ENCODE measurements around the gene PTH1R. TPM values are rescaled to one million over a fixed set of nuclear protein-coding genes. Genes with fewer than 3 reads are reported as not detected.

The PTH1R gene
- total RNA-seq, 1 experiment from 2014 or later: 0.32 TPM

GRCh38 chr3:46916799-46917198 lies 39.3 kb downstream of the PTH1R start:
- H3K36me3 ChIP-seq (ENCODE audit: control insufficient read depth in 1 of 2, insufficient read depth in 2 of 2, low read length in 2 of 2): peaks cover 19 to 42% of the 10 kb centered on the region in 2 experiments
- no peaks in the 10 kb centered on the region for H3K79me2 ChIP-seq (ENCODE audit: insufficient read depth, low read length)
- intact Hi-C loops (cut with micrococcal nuclease): no loop called here
- ChIA-PET RAD21 (ENCODE audit: low non-redundant PET in 1 of 2, low total read pairs in 2 of 2, uncharacterized antibody in 2 of 2, unreplicated experiment in 2 of 2) (no interaction called here), POLR2A (no interaction called here), CTCF (no interaction called here)
- TF ChIP-seq CEBPB (IDR thresholded peaks at IDR 0.05; ENCODE audit: low read depth) (no peak), EGR1 (IDR thresholded peaks at IDR 0.05; ENCODE audit: low read depth) (no peak), TCF7L2 (IDR thresholded peaks at IDR 0.05; ENCODE audit: borderline replicate concordance, extremely low read depth, insufficient read depth, insufficient read length) (no peak), ATF3 (IDR thresholded peaks at IDR 0.05) (no peak), ZFX (IDR thresholded peaks at IDR 0.05) (no peak), JUND (IDR thresholded peaks at IDR 0.05) (no peak), SIN3A (IDR thresholded peaks at IDR 0.05; ENCODE audit: low read depth) (no peak), SRF (IDR thresholded peaks at IDR 0.05; ENCODE audit: low read depth) (no peak), EZH2phosphoT487 (IDR thresholded peaks at IDR 0.05; ENCODE audit: borderline replicate concordance) (no peak), EZH2 (IDR thresholded peaks at IDR 0.05) (no peak), SP1 (IDR thresholded peaks at IDR 0.05; ENCODE audit: low read depth) (no peak), RAD21 (IDR thresholded peaks at IDR 0.05; ENCODE audit: low read depth) (no peak), ZNF274 (IDR thresholded peaks at IDR 0.05; ENCODE audit: low read depth, low read length) (no peak)
- no peak overlapping the region for H3K27ac ChIP-seq (ENCODE audit: low read depth, low read length)
- no peak overlapping the region for H2AFZ ChIP-seq (ENCODE audit: low read depth, low read length, poor library complexity, severe bottlenecking)
- peaks cover 3 to 9% of the 10 kb centered on the region in 2 experiments; a peak in 2 of 4 replicates for H3K4me1 ChIP-seq (ENCODE audit: control insufficient read depth in 1 of 2, insufficient read depth in 2 of 2, low read length in 2 of 2)
- no peaks in the 10 kb centered on the region for H3K9me3 ChIP-seq (ENCODE audit: control insufficient read depth in 1 of 2, insufficient read depth in 1 of 2, low read depth in 1 of 2, low read length in 2 of 2)
- H3K9me2 ChIP-seq (ENCODE audit: insufficient read depth): no peaks in the 10 kb centered on the region
- no peak overlapping the region for H3K9ac ChIP-seq (ENCODE audit: low read length)
- H3K27me3 ChIP-seq (ENCODE audit: insufficient read depth, low read length): no peaks in the 10 kb centered on the region
- DNase-seq (ENCODE audit: low read depth, low spot score): no peak
- no peaks in the 10 kb centered on the region for H4K20me1 ChIP-seq (ENCODE audit: insufficient read depth)
- no peak overlapping the region for H3K4me2 ChIP-seq (ENCODE audit: low read length)
- ATAC-seq: no peak
- H3K4me3 ChIP-seq (replicated peaks in 1 of 2; ENCODE audit: low read depth in 1 of 2, low read length in 2 of 2): no peak overlapping the region
- BruUV-seq (replicated peaks): no TSS peak

- no peaks in the 10 kb centered on the region for H3K9me2 ChIP-seq (ENCODE audit: insufficient read depth)
- H3K27me3 ChIP-seq (ENCODE audit: insufficient read depth, low read length): no peaks in the 10 kb centered on the region
- no peak overlapping the region for H3K4me2 ChIP-seq (ENCODE audit: low read length)
- POLR2A ChIA-PET: no interaction called here
- H3K27ac ChIP-seq (ENCODE audit: low read depth, low read length): no peak overlapping the region
- CTCF ChIA-PET: no interaction called here
- peaks cover 3 to 9% of the 10 kb centered on the region in 2 experiments; a peak in 2 of 4 replicates for H3K4me1 ChIP-seq (ENCODE audit: control insufficient read depth in 1 of 2, insufficient read depth in 2 of 2, low read length in 2 of 2)
- BruUV-seq (replicated peaks): no TSS peak
- no peaks in the 10 kb centered on the region for H3K79me2 ChIP-seq (ENCODE audit: insufficient read depth, low read length)
- no peak overlapping the region for H3K4me3 ChIP-seq (replicated peaks in 1 of 2; ENCODE audit: low read depth in 1 of 2, low read length in 2 of 2)
- no peaks in the 10 kb centered on the region for H3K9me3 ChIP-seq (ENCODE audit: control insufficient read depth in 1 of 2, insufficient read depth in 1 of 2, low read depth in 1 of 2, low read length in 2 of 2)
- intact Hi-C loops (cut with micrococcal nuclease): no loop called here
- peaks cover 21 to 47% of the 10 kb centered on the region in 2 experiments for H3K36me3 ChIP-seq (ENCODE audit: control insufficient read depth in 1 of 2, insufficient read depth in 2 of 2, low read length in 2 of 2)
- DNase-seq (ENCODE audit: low read depth, low spot score) (no peak), ATAC-seq (no peak)
- RAD21 ChIA-PET (ENCODE audit: low non-redundant PET in 1 of 2, low total read pairs in 2 of 2, uncharacterized antibody in 2 of 2, unreplicated experiment in 2 of 2): no interaction called here
- no peak overlapping the region for H2AFZ ChIP-seq (ENCODE audit: low read depth, low read length, poor library complexity, severe bottlenecking)
- H4K20me1 ChIP-seq (ENCODE audit: insufficient read depth): no peaks in the 10 kb centered on the region
- H3K9ac ChIP-seq (ENCODE audit: low read length): no peak overlapping the region
- TF ChIP-seq ZFX (IDR thresholded peaks at IDR 0.05) (no peak), ZBTB33 (IDR thresholded peaks at IDR 0.05; ENCODE audit: extremely low read depth, insufficient replicate concordance, low read length) (no peak), JUND (IDR thresholded peaks at IDR 0.05) (no peak), FOSL1 (IDR thresholded peaks at IDR 0.05; ENCODE audit: low read depth) (no peak), YY1 (IDR thresholded peaks at IDR 0.05; ENCODE audit: extremely low read depth, insufficient replicate concordance, low read depth, low read length) (no peak), SIN3A (IDR thresholded peaks at IDR 0.05; ENCODE audit: low read depth) (no peak), CTCF (IDR thresholded peaks at IDR 0.05 in 2 of 3, conservative IDR thresholded peaks at IDR 0.05 in 1 of 3; ENCODE audit: borderline replicate concordance in 1 of 3, insufficient read depth in 1 of 3, low read depth in 2 of 3, low read length in 2 of 3) (no peak), POLR2AphosphoS5 (IDR thresholded peaks at IDR 0.05; ENCODE audit: low read depth, low read length) (no peak)
These were observed 39.7 kb downstream of the PTH1R start for GRCh38 chr3:46917257-46917656.

Data from HCT116 (cell line).